ENCODE measurements around the gene TUNAR.

DNA sequence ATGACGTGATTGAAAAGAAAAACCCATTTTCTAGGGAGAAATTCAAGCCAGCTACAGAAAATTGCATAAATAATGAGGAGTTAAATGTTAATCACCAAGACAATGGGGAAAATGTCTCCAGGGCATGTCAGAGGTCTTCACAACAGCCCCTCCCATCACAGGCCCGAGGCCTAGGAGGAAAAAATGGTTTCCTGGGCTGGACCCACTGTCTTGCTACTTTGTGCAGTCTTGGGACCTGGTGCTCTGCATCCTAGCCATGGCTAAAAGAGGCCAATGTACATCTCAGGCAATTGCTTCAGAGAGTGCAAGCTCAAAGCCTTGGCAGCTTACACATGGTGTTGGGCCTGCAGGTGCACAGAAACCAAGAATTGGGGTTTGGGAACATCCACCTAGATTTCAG is 65.3 kb downstream of the TUNAR start:
- TF ChIP-seq, protein P1, sequence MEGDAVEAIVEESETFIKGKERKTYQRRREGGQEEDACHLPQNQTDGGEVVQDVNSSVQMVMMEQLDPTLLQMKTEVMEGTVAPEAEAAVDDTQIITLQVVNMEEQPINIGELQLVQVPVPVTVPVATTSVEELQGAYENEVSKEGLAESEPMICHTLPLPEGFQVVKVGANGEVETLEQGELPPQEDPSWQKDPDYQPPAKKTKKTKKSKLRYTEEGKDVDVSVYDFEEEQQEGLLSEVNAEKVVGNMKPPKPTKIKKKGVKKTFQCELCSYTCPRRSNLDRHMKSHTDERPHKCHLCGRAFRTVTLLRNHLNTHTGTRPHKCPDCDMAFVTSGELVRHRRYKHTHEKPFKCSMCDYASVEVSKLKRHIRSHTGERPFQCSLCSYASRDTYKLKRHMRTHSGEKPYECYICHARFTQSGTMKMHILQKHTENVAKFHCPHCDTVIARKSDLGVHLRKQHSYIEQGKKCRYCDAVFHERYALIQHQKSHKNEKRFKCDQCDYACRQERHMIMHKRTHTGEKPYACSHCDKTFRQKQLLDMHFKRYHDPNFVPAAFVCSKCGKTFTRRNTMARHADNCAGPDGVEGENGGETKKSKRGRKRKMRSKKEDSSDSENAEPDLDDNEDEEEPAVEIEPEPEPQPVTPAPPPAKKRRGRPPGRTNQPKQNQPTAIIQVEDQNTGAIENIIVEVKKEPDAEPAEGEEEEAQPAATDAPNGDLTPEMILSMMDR (conservative IDR thresholded peaks at IDR 0.05), result no peak
- no peak for TF ChIP-seq EZH2 (IDR thresholded peaks at IDR 0.05; ENCODE audit: low read depth)

Data from PC-9 (cell line).